Activated CD4-positive, CD25-positive, alpha-beta regulatory T cell treated with anti-CD3 and anti-CD28 coated beads, Interleukin-2, amount 50 U/mL, for 72 hours (primary cell): ENCODE results near the gene ADGB.

ENCODE experiments used
- DNase-seq: peaks from one replicate; pipeline ENCODE4 v3.0.0; 2021

The ADGB gene

DNA sequence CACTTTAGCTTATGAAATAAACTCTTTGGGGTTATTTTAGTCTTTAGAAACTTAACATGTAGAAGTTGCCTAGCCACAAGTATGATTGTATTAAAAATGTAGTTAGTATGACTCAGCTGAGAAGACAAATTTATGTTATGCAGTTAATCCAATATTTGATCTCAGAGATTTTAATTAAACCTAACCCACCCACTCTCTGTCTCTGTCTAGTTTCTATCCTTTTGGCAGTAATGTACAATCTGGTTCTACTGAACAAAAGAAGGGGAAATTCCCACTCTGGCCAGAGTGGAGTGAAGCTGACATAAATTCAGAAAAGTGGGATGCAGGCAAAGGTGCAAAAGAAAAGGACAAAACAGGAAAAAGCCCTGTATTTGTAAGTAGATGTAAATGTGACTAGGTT, 36.4 kb downstream of the ADGB start:
- DNase-seq, result no peak

GRCh38 chr6:146636481-146636880, 37.7 kb downstream of the ADGB start:
- no peak for DNase-seq

- no peak for DNase-seq
These were observed 44.1 kb downstream of the ADGB start for GRCh38 chr6:146642921-146643320.

- DNase-seq, result no peak
These were observed 52.2 kb downstream of the ADGB start for GRCh38 chr6:146650799-146651481.

DNA sequence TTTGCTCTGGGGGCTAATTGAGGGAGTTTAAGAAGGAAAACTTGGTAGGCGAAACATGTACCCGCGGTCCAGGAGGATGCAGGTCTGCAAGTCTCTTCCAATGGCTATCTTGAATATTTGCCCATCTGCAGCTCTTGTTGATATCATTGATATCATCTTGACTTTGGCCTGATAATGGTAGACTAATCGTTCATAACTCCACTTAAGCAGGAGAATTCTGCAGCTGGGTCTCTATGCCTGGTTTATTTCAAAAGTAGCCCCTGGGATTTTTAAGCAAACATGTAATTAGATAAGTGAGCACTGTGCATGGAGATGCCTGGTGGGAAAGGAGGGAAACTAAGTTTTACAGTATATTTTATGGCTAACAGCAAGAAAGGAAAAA, 52.7 kb downstream of the ADGB start:
- no peak for DNase-seq

DNA sequence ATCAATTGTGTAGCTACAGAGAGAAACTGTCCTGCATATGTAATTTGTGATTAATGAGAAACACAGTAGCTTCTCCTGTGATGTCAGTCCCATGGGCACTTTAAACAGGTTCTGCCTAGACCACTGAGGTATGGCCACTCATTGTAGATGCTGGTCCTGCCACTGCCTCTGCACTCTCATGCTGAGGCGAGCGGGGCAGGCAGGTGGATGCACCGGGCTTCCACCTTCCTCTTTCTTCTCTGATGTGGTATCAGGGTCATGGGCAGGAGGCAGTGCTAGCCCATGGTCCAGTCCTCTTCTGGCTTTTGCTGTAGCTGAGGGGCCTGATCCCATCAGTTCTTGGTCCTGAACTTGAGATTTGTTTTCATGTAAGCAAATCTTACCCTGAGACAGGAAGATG, 58.7 kb downstream of the ADGB start:
- DNase-seq, result no peak

- no peak for DNase-seq
These were observed 66.1 kb downstream of the ADGB start for GRCh38 chr6:146664871-146665360.

DNA sequence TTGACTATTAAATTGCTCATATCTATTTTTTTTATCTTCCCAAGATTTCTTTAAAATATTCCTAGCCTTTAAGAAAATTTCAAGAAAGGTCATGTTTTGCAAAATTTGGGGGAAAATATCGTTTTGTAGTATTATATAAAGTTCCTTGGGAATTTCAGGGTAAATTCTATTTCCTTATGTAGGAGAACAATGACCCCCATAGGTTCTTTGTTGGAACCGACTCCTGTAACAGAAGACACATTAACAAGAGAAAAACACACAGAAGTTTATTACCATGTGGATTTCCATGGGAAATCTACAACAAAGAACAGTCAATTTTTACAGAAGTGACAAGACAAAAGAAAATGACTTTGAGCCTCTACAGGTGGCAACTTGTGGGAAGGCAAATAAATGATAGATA, 68.1 kb downstream of the ADGB start:
- DNase-seq, result no peak

DNA sequence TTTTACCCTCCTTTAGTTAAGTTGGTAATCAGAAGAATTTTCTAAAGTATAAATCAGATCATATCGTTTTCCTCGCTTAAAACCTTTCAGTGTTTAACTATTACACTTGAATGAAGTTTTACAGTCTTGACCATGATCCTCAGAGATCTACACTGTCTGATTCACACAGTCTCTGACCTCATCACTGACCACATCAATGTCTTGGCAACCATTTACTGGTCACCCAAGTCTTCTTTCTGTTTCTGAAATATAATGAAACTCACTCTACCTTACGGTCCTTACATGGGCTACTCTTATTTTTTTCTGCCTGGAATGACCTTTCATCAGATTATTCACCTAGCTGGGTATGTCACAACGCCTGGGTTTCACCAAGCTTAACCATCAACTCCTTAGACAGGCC, 71.4 kb downstream of the ADGB start:
- DNase-seq, result no peak

DNA sequence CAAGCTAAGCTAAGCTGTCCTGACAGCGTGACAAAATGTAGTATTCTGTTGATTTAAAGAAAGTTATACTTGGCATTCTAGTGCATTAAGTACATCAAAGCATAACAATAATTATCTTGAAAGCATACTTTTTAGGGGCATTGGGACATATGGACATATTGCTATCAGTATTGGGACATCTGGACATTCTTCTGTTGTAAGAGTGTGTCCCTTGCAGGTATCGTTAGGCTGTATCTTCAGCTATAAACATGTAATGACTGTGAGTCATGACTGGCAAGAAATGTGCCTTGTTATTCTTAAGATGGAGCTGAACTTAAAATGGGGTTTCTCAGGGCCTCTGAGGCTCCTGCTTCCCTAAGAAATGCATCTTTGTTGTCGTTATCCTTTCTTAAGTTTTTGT, 74.3 kb downstream of the ADGB start:
- no peak for DNase-seq

GRCh38 chr6:146679386-146679785, 80.6 kb downstream of the ADGB start:
- no peak for DNase-seq

GRCh38 chr6:146682919-146683318, 84.1 kb downstream of the ADGB start:
- no peak for DNase-seq

DNA sequence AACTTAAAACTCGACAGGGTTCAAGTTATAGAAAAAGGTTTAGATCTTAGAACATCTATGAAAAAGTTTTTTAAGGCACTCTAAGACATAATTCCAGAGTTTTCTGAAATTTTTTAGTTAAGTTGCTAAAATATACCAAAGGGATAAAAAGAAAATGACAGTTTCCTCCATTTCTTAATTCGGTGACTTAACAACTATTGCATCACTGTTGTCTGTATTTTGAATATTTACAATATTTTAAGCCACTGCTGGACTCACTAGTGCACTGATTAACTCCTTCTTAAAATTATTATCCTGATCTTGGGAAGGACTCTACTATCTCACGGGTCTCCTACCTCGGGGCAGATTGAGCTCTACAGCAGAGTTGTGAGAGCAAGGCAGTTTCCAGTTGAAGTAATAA, 91.0 kb downstream of the ADGB start:
- DNase-seq, result no peak

DNA sequence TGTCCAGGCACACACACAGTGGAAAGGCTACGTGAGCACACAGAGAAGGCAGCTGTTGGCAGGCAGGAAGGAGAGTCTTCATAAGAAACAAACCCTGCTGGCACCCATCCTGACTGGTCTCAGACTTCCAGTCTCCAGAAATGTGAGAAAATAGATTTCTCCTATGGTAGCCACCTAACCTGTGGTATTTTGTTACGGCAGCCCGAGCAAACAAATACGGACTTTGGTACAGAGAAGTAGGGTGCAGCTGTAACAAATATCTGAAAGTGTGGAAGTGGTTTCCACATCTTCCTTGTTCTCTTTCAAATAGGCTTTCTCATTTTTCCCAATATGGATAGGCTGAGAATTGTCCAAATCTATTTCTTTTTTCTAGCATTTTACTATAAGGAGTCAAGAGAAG, 94.6 kb downstream of the ADGB start:
- no peak for DNase-seq

DNA sequence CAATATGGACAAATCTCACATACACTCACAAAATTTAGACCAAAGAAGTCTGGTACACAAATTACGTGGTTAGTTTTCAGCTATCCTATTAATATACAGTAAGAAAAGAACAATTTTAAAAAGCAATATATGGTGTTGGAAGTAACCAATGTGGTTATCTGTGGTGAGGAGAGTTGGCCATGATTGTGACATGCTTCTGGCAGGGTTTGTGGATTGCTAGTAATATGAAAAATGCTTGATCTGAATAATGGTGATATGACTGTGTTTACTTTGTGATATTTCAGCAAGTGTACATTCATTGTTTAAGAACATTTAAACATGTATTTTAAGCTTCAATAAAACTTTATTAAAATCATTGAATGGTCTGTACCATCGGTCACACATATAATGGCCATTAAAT, 99.1 kb downstream of the ADGB start:
- no peak for DNase-seq

- no peak for DNase-seq
These were observed 101.4 kb downstream of the ADGB start for GRCh38 chr6:146700078-146700686.

GRCh38 chr6:146701632-146702031, 102.9 kb downstream of the ADGB start:
- no peak for DNase-seq

DNA sequence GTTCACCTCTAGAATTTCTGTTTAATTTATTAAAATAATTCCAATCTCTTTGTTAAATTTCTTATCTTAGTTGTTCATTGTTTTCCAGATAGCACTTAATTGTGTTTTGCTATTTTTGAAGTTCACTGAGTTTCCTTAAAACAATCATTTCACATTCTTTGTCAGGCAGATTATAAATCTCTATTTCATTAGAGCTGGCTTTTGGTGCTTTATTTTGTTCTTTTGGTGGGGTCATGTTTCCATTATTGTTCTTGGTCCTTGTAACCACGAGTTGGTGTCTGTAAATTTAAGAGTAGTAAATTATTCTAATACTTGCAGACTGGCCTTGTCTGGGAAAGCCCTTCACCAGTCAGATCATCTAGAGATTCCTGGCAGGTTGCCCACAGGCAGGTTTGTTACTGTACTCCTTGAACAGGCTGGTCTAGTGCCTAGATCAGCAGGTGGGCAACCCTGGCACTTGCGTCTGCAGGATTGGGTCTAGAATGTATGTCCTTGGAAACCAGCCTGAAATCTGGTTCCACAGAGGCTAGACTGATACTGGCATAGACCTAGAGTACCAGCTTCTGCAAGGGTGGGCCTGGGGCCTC, 110.4 kb downstream of the ADGB start:
- no peak for DNase-seq

DNA sequence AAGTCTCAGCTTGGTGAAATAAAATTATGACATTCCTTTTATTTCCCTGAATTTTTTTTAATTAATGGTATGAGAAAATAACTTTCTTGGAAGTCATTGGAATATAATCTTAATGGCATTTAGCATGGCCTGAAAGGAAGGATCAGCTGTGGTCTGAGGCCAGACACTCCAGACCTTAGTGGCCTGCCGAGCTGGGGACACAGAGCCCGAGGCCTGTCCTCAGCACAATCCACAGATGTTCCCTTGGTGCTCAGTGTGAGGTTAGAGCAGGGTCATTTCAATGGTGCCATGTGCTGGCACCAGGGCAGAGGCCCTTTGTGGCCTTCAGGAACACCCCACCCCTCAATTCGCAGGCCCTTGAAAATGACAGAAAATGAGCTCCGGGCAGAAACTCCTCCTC, 120.6 kb downstream of the ADGB start:
- DNase-seq, result no peak

- no peak for DNase-seq
These were observed 140.9 kb downstream of the ADGB start for GRCh38 chr6:146739696-146740095.

- no peak for DNase-seq
These were observed 142.8 kb downstream of the ADGB start for GRCh38 chr6:146741609-146742008.

- no peak for DNase-seq
These were observed 154.5 kb downstream of the ADGB start for GRCh38 chr6:146753306-146753705.

GRCh38 chr6:146767632-146768031, 168.9 kb downstream of the ADGB start:
- no peak for DNase-seq

GRCh38 chr6:146768722-146769121, 169.9 kb downstream of the ADGB start:
- DNase-seq, result no peak
